ENCODE measurements around the gene RHBDD2.
"Not testable (repeated sequence)": the region's sequence is repeated elsewhere in the genome, so short reads cannot be mapped to it uniquely, and the experiment has no call there.

Gene RHBDD2

GRCh38 chr7:75875113-75876080 lies 3.4 kb upstream of the RHBDD2 start:
- DNase-seq = no peak
- H3K27me3 Mint-ChIP-seq = no peaks in the 10 kb centered on the region
- no peak for ATAC-seq
- H3K9me3 Mint-ChIP-seq = no peaks in the 10 kb centered on the region
- H3K4me3 Mint-ChIP-seq = no peak overlapping the region
- H3K4me1 Mint-ChIP-seq = peaks cover 34% of the 10 kb centered on the region
- no peak overlapping the region for H3K27ac Mint-ChIP-seq

- Mint-ChIP-seq H3K4me3 (no peak overlapping the region), H3K27me3 (no peaks in the 10 kb centered on the region), H3K4me1 (peaks cover 34% of the 10 kb centered on the region), H3K9me3 (no peaks in the 10 kb centered on the region), H3K27ac (no peak overlapping the region)
- DNase-seq (no peak), ATAC-seq (no peak)
Observed at GRCh38 chr7:75876126-75876881, 2.5 kb upstream of the RHBDD2 start.

GRCh38 chr7:75878312-75878768 lies 494 bp upstream of the RHBDD2 start:
- peak overlapping the region; percentile 48 to 97 for H3K27ac Mint-ChIP-seq
- H3K9me3 Mint-ChIP-seq = no peaks in the 10 kb centered on the region
- ATAC-seq (peak; percentile 75), DNase-seq (no peak)
- no peaks in the 10 kb centered on the region for H3K27me3 Mint-ChIP-seq
- H3K4me1 Mint-ChIP-seq = peaks cover 33% of the 10 kb centered on the region
- H3K4me3 Mint-ChIP-seq = peak overlapping the region; percentile 95 to 96

GRCh38 chr7:75879771-75880184 lies 944 bp downstream of the RHBDD2 start:
- DNase-seq (no peak), ATAC-seq (peak; percentile 35)
- Mint-ChIP-seq H3K4me3 (peak overlapping the region; percentile 95 to 96), H3K27me3 (no peaks in the 10 kb centered on the region), H3K9me3 (no peaks in the 10 kb centered on the region), H3K4me1 (peaks cover 33% of the 10 kb centered on the region), H3K27ac (peak overlapping the region; percentile 91 to 97)

- Mint-ChIP-seq H3K27me3 (no peaks in the 10 kb centered on the region), H3K4me3 (peak overlapping the region; percentile 95 to 96), H3K4me1 (peaks cover 33% of the 10 kb centered on the region), H3K27ac (peak overlapping the region; percentile 91 to 97), H3K9me3 (no peaks in the 10 kb centered on the region)
- ATAC-seq = no peak
- no peak for DNase-seq
Observed at GRCh38 chr7:75880242-75880641, 1.4 kb downstream of the RHBDD2 start.

GRCh38 chr7:75881436-75882095 lies 2.7 kb downstream of the RHBDD2 start:
- ATAC-seq (no peak), DNase-seq (no peak)
- Mint-ChIP-seq H3K4me3 (no peak overlapping the region), H3K27me3 (no peaks in the 10 kb centered on the region), H3K9me3 (no peaks in the 10 kb centered on the region), H3K4me1 (peaks cover 33% of the 10 kb centered on the region), H3K27ac (no peak overlapping the region)

GRCh38 chr7:75883265-75883824 lies 4.5 kb downstream of the RHBDD2 start:
- not testable (repeated sequence) for DNase-seq, ATAC-seq, H3K4me3 Mint-ChIP-seq, H3K27me3 Mint-ChIP-seq, H3K9me3 Mint-ChIP-seq
- H3K4me1 Mint-ChIP-seq = peaks cover 24% of the 10 kb centered on the region
- peak overlapping the region in 1 of 2 donors; percentile 42 for H3K27ac Mint-ChIP-seq

- Mint-ChIP-seq H3K4me1 (peaks cover 32% of the 10 kb centered on the region), H3K27ac (no peak overlapping the region)
Observed at GRCh38 chr7:75884476-75884875, 5.6 kb downstream of the RHBDD2 start.

GRCh38 chr7:75885036-75885435 lies 6.2 kb downstream of the RHBDD2 start:
- H3K27ac Mint-ChIP-seq = no peak overlapping the region
- ATAC-seq (no peak), DNase-seq (no peak)
- no peaks in the 10 kb centered on the region for H3K9me3 Mint-ChIP-seq
- no peak overlapping the region for H3K4me3 Mint-ChIP-seq
- H3K4me1 Mint-ChIP-seq = peaks cover 33% of the 10 kb centered on the region
- H3K27me3 Mint-ChIP-seq = no peaks in the 10 kb centered on the region

More at GRCh38 chr7:75884476-75884875, 5.6 kb downstream of the RHBDD2 start:
- DNase-seq (no peak), ATAC-seq (no peak)
- Mint-ChIP-seq H3K4me3 (no peak overlapping the region), H3K9me3 (no peaks in the 10 kb centered on the region), H3K27me3 (no peaks in the 10 kb centered on the region)

GRCh38 chr7:75887669-75888369 lies 9.0 kb downstream of the RHBDD2 start:
- Mint-ChIP-seq H3K9me3 (no peaks in the 10 kb centered on the region), H3K4me1 (peaks cover 15% of the 10 kb centered on the region), H3K4me3 (no peak overlapping the region), H3K27ac (no peak overlapping the region), H3K27me3 (no peaks in the 10 kb centered on the region)
- ATAC-seq (no peak), DNase-seq (no peak)

GRCh38 chr7:75888464-75889222 lies 9.8 kb downstream of the RHBDD2 start:
- peak overlapping the region; percentile 47 to 94 for H3K27ac Mint-ChIP-seq
- DNase-seq (no peak), ATAC-seq (peak; percentile 18)
- peaks cover 15% of the 10 kb centered on the region for H3K4me1 Mint-ChIP-seq
- no peaks in the 10 kb centered on the region for H3K9me3 Mint-ChIP-seq
- H3K27me3 Mint-ChIP-seq = no peaks in the 10 kb centered on the region
- no peak overlapping the region for H3K4me3 Mint-ChIP-seq

GRCh38 chr7:75889223-75889825 lies 10.5 kb downstream of the RHBDD2 start:
- no peaks in the 10 kb centered on the region for H3K27me3 Mint-ChIP-seq
- H3K4me3 Mint-ChIP-seq = no peak overlapping the region
- DNase-seq = no peak
- no peaks in the 10 kb centered on the region for H3K9me3 Mint-ChIP-seq
- peak; percentile 32 for ATAC-seq
- H3K27ac Mint-ChIP-seq = peak overlapping the region in 1 of 2 donors; percentile 94
- H3K4me1 Mint-ChIP-seq = peaks cover 15% of the 10 kb centered on the region

GRCh38 chr7:75889826-75890225 lies 11.0 kb downstream of the RHBDD2 start:
- Mint-ChIP-seq H3K27me3 (no peaks in the 10 kb centered on the region), H3K4me3 (no peak overlapping the region), H3K4me1 (peaks cover 15% of the 10 kb centered on the region), H3K9me3 (no peaks in the 10 kb centered on the region), H3K27ac (peak overlapping the region in 1 of 2 donors; percentile 73)
- DNase-seq (no peak), ATAC-seq (no peak)

GRCh38 chr7:75891237-75891636 lies 12.4 kb downstream of the RHBDD2 start:
- peaks cover 15% of the 10 kb centered on the region for H3K4me1 Mint-ChIP-seq
- H3K9me3 Mint-ChIP-seq, ATAC-seq, H3K27me3 Mint-ChIP-seq, H3K27ac Mint-ChIP-seq, H3K4me3 Mint-ChIP-seq, DNase-seq: not testable (repeated sequence)
